Fibroblast of lung (primary cell): ENCODE measurements around the gene SLC51B.

Source experiments
- EZH2 ChIP-seq: IDR thresholded peaks from 2 replicates; pipeline ENCODE4 v1.5.1; 2012; ENCODE audit warnings: low read length, control low read depth, mild to moderate bottlenecking; ENCODE audit errors: missing control alignments
- TF ChIP-seq, protein P1 (sequence below), 2 donors: IDR thresholded peaks in 1 of 2; conservative IDR thresholded peaks in 1 of 2; 1 replicate in 1 of 2; 2 replicates in 1 of 2; pipeline ENCODE4 v1.5.1; 2011 to 2012; ENCODE audit warnings: low read length in 2 of 2, control low read depth in 1 of 2, inconsistent platforms in 1 of 2, low read depth in 1 of 2, mild to moderate bottlenecking in 1 of 2

DNA sequence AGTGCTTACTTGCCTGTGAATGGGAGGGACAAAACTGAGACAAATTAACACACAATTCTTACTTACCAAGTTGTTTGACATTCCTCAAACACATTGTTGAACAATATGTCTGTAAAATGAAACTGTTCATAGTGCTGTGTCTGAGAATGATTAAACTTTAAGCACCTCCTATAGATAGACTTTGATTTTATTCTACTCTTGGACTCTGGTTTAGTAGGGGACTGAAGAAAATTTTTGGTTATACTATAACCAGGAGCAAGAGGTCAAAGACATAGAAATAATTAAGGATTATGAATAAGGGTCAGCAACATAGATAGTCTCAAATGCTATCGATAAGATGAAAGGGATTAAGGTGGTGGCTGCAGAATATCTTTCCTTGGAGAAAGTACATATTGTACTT, 7.9 kb upstream of the SLC51B start:
- no peak for TF ChIP-seq EZH2
- TF ChIP-seq, protein P1, sequence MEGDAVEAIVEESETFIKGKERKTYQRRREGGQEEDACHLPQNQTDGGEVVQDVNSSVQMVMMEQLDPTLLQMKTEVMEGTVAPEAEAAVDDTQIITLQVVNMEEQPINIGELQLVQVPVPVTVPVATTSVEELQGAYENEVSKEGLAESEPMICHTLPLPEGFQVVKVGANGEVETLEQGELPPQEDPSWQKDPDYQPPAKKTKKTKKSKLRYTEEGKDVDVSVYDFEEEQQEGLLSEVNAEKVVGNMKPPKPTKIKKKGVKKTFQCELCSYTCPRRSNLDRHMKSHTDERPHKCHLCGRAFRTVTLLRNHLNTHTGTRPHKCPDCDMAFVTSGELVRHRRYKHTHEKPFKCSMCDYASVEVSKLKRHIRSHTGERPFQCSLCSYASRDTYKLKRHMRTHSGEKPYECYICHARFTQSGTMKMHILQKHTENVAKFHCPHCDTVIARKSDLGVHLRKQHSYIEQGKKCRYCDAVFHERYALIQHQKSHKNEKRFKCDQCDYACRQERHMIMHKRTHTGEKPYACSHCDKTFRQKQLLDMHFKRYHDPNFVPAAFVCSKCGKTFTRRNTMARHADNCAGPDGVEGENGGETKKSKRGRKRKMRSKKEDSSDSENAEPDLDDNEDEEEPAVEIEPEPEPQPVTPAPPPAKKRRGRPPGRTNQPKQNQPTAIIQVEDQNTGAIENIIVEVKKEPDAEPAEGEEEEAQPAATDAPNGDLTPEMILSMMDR (conservative IDR thresholded peaks at IDR 0.05 in 1 of 2, IDR thresholded peaks at IDR 0.05 in 1 of 2; ENCODE audit: low read depth in 1 of 2, low read length in 2 of 2) = no peak
